A673 (cell line): ENCODE data around the gene LGR4. TPM values are rescaled to one million over a fixed set of nuclear protein-coding genes. Genes with fewer than 3 reads are reported as not detected.

Experiments
- BruUV-seq: library from RNA; stranded (reverse); fragments of 400-500 nt; replicated peaks from 2 replicates; lab custom pipeline; 2021; lab: Mats Ljungman, UMichigan
- CTCF ChIA-PET: fragments of 300-600 bp; sonication (Branson Sonifier 250); formaldehyde crosslinking; loops from one replicate; lab custom pipeline; 2022; ENCODE audit warnings: antibody characterized with exemption; lab: Charles Lee
- POLR2A ChIA-PET: fragments of 300-600 bp; sonication (Branson Sonifier 250); formaldehyde crosslinking; loops from one replicate; lab custom pipeline; 2022; ENCODE audit warnings: antibody characterized with exemption; ENCODE audit not compliant: low non-redundant PET; lab: Charles Lee
- DNase-seq: peaks from one replicate; pipeline ENCODE4 v3.0.0-alpha.2; 2015; ENCODE audit warnings: low spot score
- H3K27ac ChIP-seq: fragments of 200-600 bp; sonication (generic); 2 replicates; pipeline ENCODE4 v1.5.1; 2016; ENCODE audit warnings: mixed run types, low read depth, mild to moderate bottlenecking, mixed read lengths, antibody characterized with exemption, low read length; ENCODE audit not compliant: poor library complexity, severe bottlenecking
- H3K27me3 ChIP-seq: fragments of 200-600 bp; sonication (generic); replicated peaks from 2 replicates; pipeline ENCODE4 v1.6.1; 2017; ENCODE audit warnings: mixed run types, low read depth, mild to moderate bottlenecking, mixed read lengths, antibody characterized with exemption, low read length; ENCODE audit not compliant: insufficient read depth, poor library complexity
- H3K36me3 ChIP-seq: fragments of 200-600 bp; sonication (generic); 2 replicates; pipeline ENCODE4 v1.6.1; 2016; ENCODE audit warnings: mixed run types, mild to moderate bottlenecking, mixed read lengths, antibody characterized with exemption, low read length; ENCODE audit not compliant: insufficient read depth, poor library complexity, severe bottlenecking
- H3K4me1 ChIP-seq: fragments of 200-600 bp; sonication (generic); 2 replicates; pipeline ENCODE4 v1.6.1; 2017; ENCODE audit warnings: mixed run types, mild to moderate bottlenecking, mixed read lengths, antibody characterized with exemption, low read length; ENCODE audit not compliant: insufficient read depth, poor library complexity, severe bottlenecking
- H3K4me3 ChIP-seq: fragments of 200-600 bp; sonication (generic); 2 replicates; pipeline ENCODE4 v1.5.1; 2016; ENCODE audit warnings: low read depth, mixed run types, mild to moderate bottlenecking, mixed read lengths, low read length; ENCODE audit not compliant: poor library complexity, severe bottlenecking
- H3K9me3 ChIP-seq: fragments of 200-600 bp; sonication (generic); 2 replicates; pipeline ENCODE4 v1.6.1; 2016; ENCODE audit warnings: mixed run types, low read depth, mild to moderate bottlenecking, mixed read lengths, antibody characterized with exemption, low read length; ENCODE audit not compliant: poor library complexity, severe bottlenecking
- EZH2 ChIP-seq: fragments of 200-600 bp; sonication (generic); IDR thresholded peaks from 2 replicates; pipeline ENCODE4 v1.6.1; 2017; ENCODE audit warnings: borderline replicate concordance, low read depth, mild to moderate bottlenecking, mixed read lengths, antibody characterized with exemption, low read length; ENCODE audit not compliant: poor library complexity, severe bottlenecking
- intact Hi-C: fragments of 100-400 bp; cut with micrococcal nuclease; formaldehyde crosslinking; loops from one replicate; pipeline ENCODE4 v1.10.0; 2022; ENCODE audit not compliant: unreplicated experiment
- total RNA-seq: library from RNA; stranded (reverse); gene quantifications from 2 replicates; pipeline ENCODE4 v1.2.3, GENCODE V29; 2021
- TF ChIP-seq, protein P1 (sequence below): fragments of 300-800, 200-600 bp; sonication (generic); conservative IDR thresholded peaks from 2 replicates; pipeline ENCODE4 v1.5.1; 2017; ENCODE audit warnings: low read depth, mild to moderate bottlenecking, antibody characterized with exemption, low read length, moderate library complexity, mixed read lengths

Gene LGR4
- total RNA-seq, 1 experiment from 2014 or later: 24.7 TPM

DNA sequence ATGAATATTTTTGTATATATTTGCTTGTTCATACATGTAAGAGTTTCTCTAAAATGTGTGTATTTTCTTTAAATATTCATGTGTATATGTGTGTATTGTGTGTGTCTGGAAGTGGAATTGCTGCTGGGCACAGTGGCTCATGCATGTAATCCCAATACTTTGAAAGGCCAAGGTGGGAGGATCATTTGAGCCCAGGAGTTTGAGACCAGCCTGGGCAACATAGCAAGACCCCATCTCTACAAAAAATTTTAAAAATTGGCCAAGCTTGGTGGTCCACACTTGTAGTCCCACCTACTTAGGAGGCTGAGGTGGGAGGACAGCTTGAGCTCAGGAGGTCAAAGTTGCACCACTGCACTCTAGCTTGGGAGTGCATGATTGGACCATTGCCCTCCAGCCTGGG, 4.7 kb upstream of the LGR4 start:
- intact Hi-C loops: no loop called here
- ChIA-PET CTCF (no interaction called here), POLR2A (no interaction called here)

DNA sequence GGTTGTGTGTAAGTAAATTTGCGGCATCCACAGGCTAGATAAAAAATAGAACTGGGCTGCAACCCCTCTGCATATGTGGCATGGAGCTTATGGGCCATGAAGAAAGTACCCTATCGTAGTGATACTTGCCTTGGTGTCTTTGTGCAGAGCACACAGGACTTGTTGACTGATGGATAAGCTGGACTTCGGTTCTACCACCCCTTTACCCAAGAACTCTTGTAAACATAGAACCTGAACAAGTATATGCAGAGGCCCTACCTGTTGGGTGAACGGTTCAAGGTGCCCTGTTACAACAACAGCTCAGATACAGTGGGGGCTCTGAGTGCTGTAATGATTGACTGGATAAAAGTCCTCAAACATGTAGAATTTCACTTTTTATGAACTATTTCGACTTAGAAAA, 3.0 kb upstream of the LGR4 start:
- BruUV-seq: no TSS peak
- Histone ChIP-seq H3K4me3 (no peak overlapping the region), H3K36me3 (no peaks in the 10 kb centered on the region), H3K9me3 (no peaks in the 10 kb centered on the region), H3K4me1 (peaks cover 15% of the 10 kb centered on the region), H3K27ac (no peak overlapping the region), H3K27me3 (no peaks in the 10 kb centered on the region)
- no peak for DNase-seq
- TF ChIP-seq EZH2: no peak
- TF ChIP-seq, protein P1, sequence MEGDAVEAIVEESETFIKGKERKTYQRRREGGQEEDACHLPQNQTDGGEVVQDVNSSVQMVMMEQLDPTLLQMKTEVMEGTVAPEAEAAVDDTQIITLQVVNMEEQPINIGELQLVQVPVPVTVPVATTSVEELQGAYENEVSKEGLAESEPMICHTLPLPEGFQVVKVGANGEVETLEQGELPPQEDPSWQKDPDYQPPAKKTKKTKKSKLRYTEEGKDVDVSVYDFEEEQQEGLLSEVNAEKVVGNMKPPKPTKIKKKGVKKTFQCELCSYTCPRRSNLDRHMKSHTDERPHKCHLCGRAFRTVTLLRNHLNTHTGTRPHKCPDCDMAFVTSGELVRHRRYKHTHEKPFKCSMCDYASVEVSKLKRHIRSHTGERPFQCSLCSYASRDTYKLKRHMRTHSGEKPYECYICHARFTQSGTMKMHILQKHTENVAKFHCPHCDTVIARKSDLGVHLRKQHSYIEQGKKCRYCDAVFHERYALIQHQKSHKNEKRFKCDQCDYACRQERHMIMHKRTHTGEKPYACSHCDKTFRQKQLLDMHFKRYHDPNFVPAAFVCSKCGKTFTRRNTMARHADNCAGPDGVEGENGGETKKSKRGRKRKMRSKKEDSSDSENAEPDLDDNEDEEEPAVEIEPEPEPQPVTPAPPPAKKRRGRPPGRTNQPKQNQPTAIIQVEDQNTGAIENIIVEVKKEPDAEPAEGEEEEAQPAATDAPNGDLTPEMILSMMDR: no peak
- intact Hi-C loops: no loop called here
- POLR2A ChIA-PET: interaction anchor here (0.7 to 1.2 kb wide), 2 partner anchors 21 to 275 kb away, joined by 3 read pairs; no protein-coding TSS in a partner anchor
- CTCF ChIA-PET: interaction anchor here (0.5 kb wide), 1 partner anchor 153 kb away, joined by 10 read pairs; no protein-coding TSS in a partner anchor

More for the DNA sequence above, 4.7 kb upstream of the LGR4 start:
- H3K4me3 ChIP-seq: no peak overlapping the region
- no peak for DNase-seq
- H3K9me3 ChIP-seq: no peaks in the 10 kb centered on the region
- peaks cover 5% of the 10 kb centered on the region for H3K4me1 ChIP-seq
- TF ChIP-seq, protein P1: no peak
- no peak for TF ChIP-seq EZH2
- BruUV-seq: no TSS peak
- no peak overlapping the region for H3K27ac ChIP-seq
- H3K27me3 ChIP-seq: no peaks in the 10 kb centered on the region
- H3K36me3 ChIP-seq: no peaks in the 10 kb centered on the region

DNA sequence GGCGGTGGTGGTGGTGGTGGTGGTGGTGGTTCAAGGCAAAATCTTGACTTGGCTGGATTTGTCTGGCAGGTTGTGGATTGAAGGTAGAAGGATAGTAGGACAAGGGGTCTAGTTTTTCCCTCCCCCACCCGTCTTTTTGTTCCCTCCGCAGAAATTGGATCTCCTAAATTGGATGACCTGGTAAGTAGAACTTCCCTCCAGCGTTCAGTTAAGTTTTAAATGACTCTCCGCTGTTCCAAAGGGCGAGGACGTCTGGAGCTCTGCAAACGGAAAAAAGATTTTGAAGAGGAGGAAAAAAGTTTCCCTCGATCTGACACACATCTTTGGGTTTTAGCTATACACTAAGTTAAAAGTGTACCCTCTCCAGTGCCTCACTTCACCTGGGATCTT, 422 bp upstream of the LGR4 start:
- intact Hi-C loops: no loop called here
- CTCF ChIA-PET: interaction anchor here (0.6 to 1.6 kb wide), 10 partner anchors 12 to 852 kb away, joined by 3 to 17 read pairs (median 5); no protein-coding TSS in a partner anchor

More for the DNA sequence above, 422 bp upstream of the LGR4 start:
- Histone ChIP-seq H3K4me1 (peaks cover 30% of the 10 kb centered on the region), H3K27me3 (no peaks in the 10 kb centered on the region), H3K27ac (no peak overlapping the region), H3K4me3 (peak overlapping the region; percentile 72), H3K36me3 (no peaks in the 10 kb centered on the region), H3K9me3 (no peaks in the 10 kb centered on the region)
- BruUV-seq: no TSS peak
- no peak for DNase-seq
- POLR2A ChIA-PET: interaction anchor here (0.5 to 1.0 kb wide), 7 partner anchors 29 to 817 kb away, joined by 3 to 19 read pairs (median 4); no protein-coding TSS in a partner anchor
- no peak for TF ChIP-seq EZH2
- TF ChIP-seq, protein P1: no peak
